ENCODE results near the gene SPTBN5.

Gene SPTBN5

GRCh38 chr15:41840673-41841072 lies 53.2 kb downstream of the SPTBN5 start:
- TF ChIP-seq CTCF (IDR thresholded peaks at IDR 0.05; ENCODE audit: control insufficient read depth, insufficient read depth, low read depth, low read length, missing control alignments): no peak
- no peak overlapping the region for H3K4me3 ChIP-seq (ENCODE audit: control insufficient read depth, low read depth, low read length)
- DNase-seq (ENCODE audit: low read depth): no peak

GRCh38 chr15:41839781-41840491 lies 53.9 kb downstream of the SPTBN5 start:
- TF ChIP-seq CTCF (IDR thresholded peaks at IDR 0.05; ENCODE audit: control insufficient read depth, insufficient read depth, low read depth, low read length, missing control alignments): no peak
- DNase-seq (ENCODE audit: low read depth): no peak
- H3K4me3 ChIP-seq (ENCODE audit: control insufficient read depth, low read depth, low read length): no peak overlapping the region

- no peak within 1 kb of the TSS for H3K4me3 ChIP-seq (ENCODE audit: control insufficient read depth, low read depth, low read length)
- no peak for DNase-seq (ENCODE audit: low read depth)
- no peak for TF ChIP-seq CTCF (IDR thresholded peaks at IDR 0.05; ENCODE audit: control insufficient read depth, insufficient read depth, low read depth, low read length, missing control alignments)
Measured at GRCh38 chr15:41838400-41838897, 55.4 kb downstream of the SPTBN5 start, which contains the start of gene PLA2G4B. PLA2G4B (plus strand) TSS chr15:41838847; CDS start chr15:41838914, 67 bp downstream.

- DNase-seq (ENCODE audit: low read depth): no peak
- TF ChIP-seq CTCF (IDR thresholded peaks at IDR 0.05; ENCODE audit: control insufficient read depth, insufficient read depth, low read depth, low read length, missing control alignments): no peak
- no peak overlapping the region for H3K4me3 ChIP-seq (ENCODE audit: control insufficient read depth, low read depth, low read length)
Measured at GRCh38 chr15:41836713-41837454, 57.0 kb downstream of the SPTBN5 start.

- no peak for DNase-seq (ENCODE audit: low read depth)
- TF ChIP-seq CTCF (IDR thresholded peaks at IDR 0.05; ENCODE audit: control insufficient read depth, insufficient read depth, low read depth, low read length, missing control alignments): no peak
- H3K4me3 ChIP-seq (ENCODE audit: control insufficient read depth, low read depth, low read length): no peak overlapping the region
Measured at GRCh38 chr15:41836073-41836472, 57.8 kb downstream of the SPTBN5 start.

GRCh38 chr15:41834096-41834495 lies 59.8 kb downstream of the SPTBN5 start:
- no peak for DNase-seq (ENCODE audit: low read depth)
- TF ChIP-seq CTCF (IDR thresholded peaks at IDR 0.05; ENCODE audit: control insufficient read depth, insufficient read depth, low read depth, low read length, missing control alignments): no peak
- no peak overlapping the region for H3K4me3 ChIP-seq (ENCODE audit: control insufficient read depth, low read depth, low read length)
